K562 (cell line): ENCODE data around the gene PSMD1. TPM values are rescaled to one million over a fixed set of nuclear protein-coding genes. Genes with fewer than 3 reads are reported as not detected.

Experiments used
- ATAC-seq: fragments of 200-7000 bp; cut with Tn5 transposase; 3 replicates; pipeline ENCODE4 v1.9.1; 2020; ENCODE audit warnings: moderate library complexity
- BruUV-seq: library from RNA; stranded (reverse); fragments of 400-500 nt; replicated peaks from 2 replicates; lab custom pipeline; 2021; lab: Mats Ljungman, UMichigan
- CTCF ChIA-PET: fragments of 300-600 bp; formaldehyde crosslinking; extraction: SDS; loops from one replicate; lab custom pipeline; 2021; ENCODE audit warnings: low intra/inter-chr PET ratio; lab: Yijun Ruan, JAX
- POLR2A ChIA-PET: fragments of 300-600, 350-650 bp; sonication (Branson Sonifier 250); formaldehyde crosslinking; extraction: SDS; loops from one replicate; lab custom pipeline; 2021; ENCODE audit warnings: antibody characterized with exemption, inconsistent platforms; lab: Yijun Ruan, JAX
- DNase-seq, 4 experiments: peaks; one replicate each; pipeline versions ENCODE4 v3.0.0 to v3.0.0-alpha.2; 2011 to 2018; ENCODE audit warnings: low spot score in 3 of 4, mixed read lengths in 3 of 4; ENCODE audit errors: extremely low read depth in 1 of 4
- FAIRE-seq: peaks from 2 replicates; lab custom pipeline; 2011; peaks lifted over from hg19 to GRCh38; lab: Jason Lieb, UNC
- H2AFZ ChIP-seq: 2 replicates; pipeline ENCODE4 v1.6.0; 2011; ENCODE audit warnings: low read depth, low read length, control low read depth, inconsistent platforms
- H3K27ac ChIP-seq: fragments of 200-600 bp; 3 replicates; pipeline ENCODE4 v1.8.0; 2011; ENCODE audit warnings: low read depth, mild to moderate bottlenecking, control low read depth, inconsistent platforms, low read length, moderate library complexity, mixed read lengths; ENCODE audit errors: extremely low read depth
- H3K27me3 ChIP-seq, 2 experiments: fragments of 300-600 bp in 1 of 2; 2 replicates in 1 of 2; 3 replicates in 1 of 2; pipeline versions ENCODE4 v1.6.0 to v1.8.0; 2011; ENCODE audit warnings: inconsistent platforms in 2 of 2, low read length in 2 of 2, mild to moderate bottlenecking in 1 of 2, mixed read lengths in 1 of 2, moderate library complexity in 1 of 2; ENCODE audit not compliant: control insufficient read depth in 2 of 2, insufficient read depth in 2 of 2
- H3K36me3 ChIP-seq: fragments of 300-600 bp; 3 replicates; pipeline ENCODE4 v1.8.0; 2011; ENCODE audit warnings: mild to moderate bottlenecking, low read length, inconsistent platforms; ENCODE audit not compliant: control insufficient read depth, insufficient read depth
- H3K4me1 ChIP-seq, 2 experiments: fragments of 200-600 bp in 1 of 2; replicated peaks in 1 of 2; 2 replicates in 1 of 2; 3 replicates in 1 of 2; pipeline versions ENCODE4 v1.5.1 to v1.8.0; 2011; ENCODE audit warnings: inconsistent platforms in 2 of 2, low read length in 2 of 2, mild to moderate bottlenecking in 1 of 2, mixed read lengths in 1 of 2, moderate library complexity in 1 of 2; ENCODE audit not compliant: control insufficient read depth in 2 of 2, insufficient read depth in 2 of 2
- H3K4me2 ChIP-seq: 2 replicates; pipeline ENCODE4 v1.6.1; 2011; ENCODE audit warnings: low read length, control low read depth, inconsistent platforms, mixed read lengths; ENCODE audit not compliant: insufficient read depth
- H3K4me3 ChIP-seq: fragments of 200-600 bp; sonication (generic), shearing (Covaris generic); 2 replicates; pipeline ENCODE4 v1.5.1; 2016; ENCODE audit warnings: control low read depth, inconsistent platforms
- H3K79me2 ChIP-seq: fragments of 200-600 bp; 3 replicates; pipeline ENCODE4 v1.8.0; 2011; ENCODE audit warnings: low read length, inconsistent platforms; ENCODE audit not compliant: control insufficient read depth, insufficient read depth
- H3K9ac ChIP-seq, 2 experiments: 2 replicates each; pipeline versions ENCODE4 v1.6.0 to v1.6.1; 2011; ENCODE audit warnings: low read depth in 2 of 2, low read length in 2 of 2, control low read depth in 1 of 2, inconsistent platforms in 1 of 2, mild to moderate bottlenecking in 1 of 2, mixed read lengths in 1 of 2; ENCODE audit not compliant: insufficient read depth in 1 of 2
- H3K9me1 ChIP-seq: one replicate; pipeline ENCODE4 v1.6.0; 2011; ENCODE audit warnings: inconsistent platforms, mild to moderate bottlenecking, low read length, moderate library complexity; ENCODE audit not compliant: control insufficient read depth, insufficient read depth
- H3K9me3 ChIP-seq: replicated peaks from 2 replicates; pipeline ENCODE4 v1.5.1; 2011; ENCODE audit warnings: low read depth, low read length, inconsistent platforms; ENCODE audit not compliant: control insufficient read depth, insufficient read depth
- H4K20me1 ChIP-seq: replicated peaks from 2 replicates; pipeline ENCODE4 v1.6.1; 2011; ENCODE audit warnings: low read length, inconsistent platforms, mixed read lengths; ENCODE audit not compliant: control insufficient read depth, insufficient read depth
- FOXA3 ChIP-seq, 2 experiments: fragments of 450-650 bp in 1 of 2; sonication (generic) in 1 of 2; formaldehyde crosslinking; IDR thresholded peaks in 1 of 2; conservative IDR thresholded peaks in 1 of 2; 2 replicates each; pipeline versions ENCODE4 v1.4.0 to v1.8.0; 2020 to 2022; ENCODE audit warnings: mild to moderate bottlenecking in 2 of 2, missing genetic modification reagents in 1 of 2
- GMEB1 ChIP-seq: fragments of 250-450 bp; sonication (Bioruptor Pico); IDR thresholded peaks from 2 replicates; pipeline ENCODE4 v1.4.0; 2020; ENCODE audit warnings: mild to moderate bottlenecking
- WGBS: fragments of 100-300 bp; shearing (Covaris generic); methylation state at CpG from one replicate; pipeline ENCODE4 v1.1.6; 2016; ENCODE audit warnings: low coverage, mixed read lengths; ENCODE audit not compliant: insufficient coverage; ENCODE audit errors: missing lambda C conversion rate; 5-methylcytosine and 5-hydroxymethylcytosine counted together
- in situ Hi-C: fragments of 300-500 bp; cut with MboI; formaldehyde crosslinking; loops from 4 replicates; pipeline ENCODE4 v1.15.0; 2018; ENCODE audit warnings: inconsistent platforms, mixed read lengths
- intact Hi-C: fragments of 100-400 bp; cut with micrococcal nuclease; formaldehyde crosslinking; loops from 2 replicates; pipeline ENCODE4 v1.14.2; 2022
- polyA plus RNA-seq, 8 experiments: library from polyadenylated mRNA; depleted of rRNA in 4 of 8; stranded (reverse) in 5 of 8; unstranded in 3 of 8; fragments of >200 nt; fragmentation: Nextera tagmentation in 2 of 8; fragmentation: Illumina TruSeq in 1 of 8; extraction: Ambion mirVana in 2 of 8; extraction: Trizol in 1 of 8; gene quantifications; 2 replicates each; pipeline versions ENCODE4 v1.2.1 to v1.2.3, GENCODE V29; 2011 to 2014; ENCODE audit warnings: inconsistent platforms in 1 of 8, missing spikeins in 1 of 8
- total RNA-seq, 7 experiments: library from RNA; depleted of rRNA in 6 of 7; stranded (reverse); fragments of >200 nt in 6 of 7; fragmentation: Illumina TruSeq in 2 of 7; extraction: Trizol in 2 of 7; gene quantifications; 2 replicates each; pipeline versions ENCODE4 v1.2.1 to v1.2.3, GENCODE V29; 2011 to 2021; ENCODE audit warnings: low replicate concordance in 1 of 7

Gene PSMD1
- total and polyA plus RNA-seq, 9 of the 15 experiments (the other 6 are each of a cell fraction or from before 2014, with no cell fraction given) = 100 to 257 (median 147) TPM

GRCh38 chr2:231036131-231036530, 20.5 kb upstream of the PSMD1 start (continued):
- no peak for TF ChIP-seq FOXA3 (CRISPR knock-in tag; conservative IDR thresholded peaks at IDR 0.05 in 1 of 2, IDR thresholded peaks at IDR 0.05 in 1 of 2)

- no peaks in the 10 kb centered on the region for H3K79me2 ChIP-seq
- H3K9me3 ChIP-seq = no peaks in the 10 kb centered on the region
- no peak for TF ChIP-seq GMEB1 (CRISPR knock-in tag)
- TF ChIP-seq, all 486 proteins: peak for 0
- DNase-seq = no peak
- intact Hi-C loops (no loop called here), in situ Hi-C loops (no loop called here)
- BruUV-seq = no TSS peak
- no peak for ATAC-seq
- no peak for FAIRE-seq
- ChIA-PET POLR2A (no interaction called here), CTCF (no interaction called here)
- Histone ChIP-seq H3K27ac (no peak overlapping the region), H3K4me1 (peaks cover 0 to 11% of the 10 kb centered on the region in 2 experiments; a peak in 2 of 5 replicates), H3K27me3 (peaks cover 12 to 30% of the 10 kb centered on the region in 2 experiments), H3K9ac (no peak overlapping the region), H3K4me3 (no peak overlapping the region), H3K9me1 (no peaks in the 10 kb centered on the region), H3K4me2 (no peak overlapping the region), H4K20me1 (no peaks in the 10 kb centered on the region), H3K36me3 (no peaks in the 10 kb centered on the region), H2AFZ (no peak overlapping the region)
- 13% methylated on average over 8 of the region's 12 CpGs for WGBS
Observed at GRCh38 chr2:231036578-231037106, 20.0 kb upstream of the PSMD1 start.
